ENCODE measurements around the gene NUB1.

- TF ChIP-seq POLR2A (IDR thresholded peaks at IDR 0.05), result no peak
- TF ChIP-seq CTCF (IDR thresholded peaks at IDR 0.05), result no peak
These were observed 5.4 kb upstream of the NUB1 start for GRCh38 chr7:151336027-151336708.

All from heart left ventricle (tissue), 13 donors.